A549 (cell line): ENCODE results near the gene COL17A1.

Experiments used
- EHMT2 ChIP-seq: fragments of 200-600 bp; sonication (generic); IDR thresholded peaks from 2 replicates; pipeline ENCODE4 v1.6.1; 2016; ENCODE audit warnings: antibody characterized with exemption, low read depth, mild to moderate bottlenecking, moderate library complexity
- MAZ ChIP-seq: fragments of 150-350 bp; IDR thresholded peaks from 2 replicates; pipeline ENCODE4 v1.6.1; 2014; ENCODE audit warnings: antibody characterized with exemption, low read depth, low read length, borderline replicate concordance
- MYC ChIP-seq: IDR thresholded peaks from 2 replicates; pipeline ENCODE4 v1.6.1; 2012; ENCODE audit warnings: mild to moderate bottlenecking, inconsistent platforms, low read length, improper control_type of control experiment, borderline replicate concordance
- POLR2A ChIP-seq: IDR thresholded peaks from 2 replicates; pipeline ENCODE4 v1.6.1; 2012; ENCODE audit warnings: mild to moderate bottlenecking, low read length
- RAD21 ChIP-seq, 2 experiments: fragments of >200 bp in 1 of 2; sonication (Bioruptor Twin) in 1 of 2; formaldehyde crosslinking in 1 of 2; IDR thresholded peaks in 1 of 2; conservative IDR thresholded peaks in 1 of 2; 2 replicates in 1 of 2; 3 replicates in 1 of 2; pipeline ENCODE4 v1.6.1; 2012 to 2018; ENCODE audit warnings: inconsistent platforms in 1 of 2
- RFX5 ChIP-seq: fragments of 450-650 bp; IDR thresholded peaks from 2 replicates; pipeline ENCODE4 v1.7.1; 2014; ENCODE audit warnings: antibody characterized with exemption, mild to moderate bottlenecking, moderate library complexity
- TF ChIP-seq, protein P1 (sequence below): fragments of >200 bp; sonication (Bioruptor Twin); formaldehyde crosslinking; IDR thresholded peaks from 3 replicates; pipeline ENCODE4 v1.5.1; 2016
- TF ChIP-seq, protein P2 (sequence below): fragments of >200 bp; sonication (Bioruptor Twin); formaldehyde crosslinking; IDR thresholded peaks from 3 replicates; pipeline ENCODE4 v1.6.1; 2016
- TF ChIP-seq, protein P3 (sequence below): fragments of 450-650 bp; IDR thresholded peaks from 2 replicates; pipeline ENCODE4 v1.6.1; 2014; ENCODE audit warnings: antibody characterized with exemption

DNA sequence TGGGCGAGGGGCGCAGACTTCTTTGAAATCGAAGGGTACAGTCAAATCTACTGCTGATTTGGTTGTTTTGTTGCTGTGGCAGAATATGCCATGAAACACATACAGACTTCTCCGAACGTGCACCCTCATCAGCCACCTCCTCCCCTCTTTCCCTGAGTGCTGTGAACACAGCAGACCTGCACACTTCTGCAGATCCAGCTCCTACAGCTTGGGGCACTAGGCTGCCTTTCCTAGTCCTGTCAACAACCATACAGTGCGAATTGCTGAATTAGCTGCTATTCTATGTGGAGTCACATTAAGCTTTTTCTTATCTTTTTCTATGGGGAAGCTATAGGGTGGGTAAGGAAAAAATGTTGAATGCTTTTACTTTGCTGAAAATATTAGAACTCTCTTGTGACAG is 57.5 kb downstream of the COL17A1 start:
- TF ChIP-seq POLR2A: no peak
- TF ChIP-seq, protein P1, sequence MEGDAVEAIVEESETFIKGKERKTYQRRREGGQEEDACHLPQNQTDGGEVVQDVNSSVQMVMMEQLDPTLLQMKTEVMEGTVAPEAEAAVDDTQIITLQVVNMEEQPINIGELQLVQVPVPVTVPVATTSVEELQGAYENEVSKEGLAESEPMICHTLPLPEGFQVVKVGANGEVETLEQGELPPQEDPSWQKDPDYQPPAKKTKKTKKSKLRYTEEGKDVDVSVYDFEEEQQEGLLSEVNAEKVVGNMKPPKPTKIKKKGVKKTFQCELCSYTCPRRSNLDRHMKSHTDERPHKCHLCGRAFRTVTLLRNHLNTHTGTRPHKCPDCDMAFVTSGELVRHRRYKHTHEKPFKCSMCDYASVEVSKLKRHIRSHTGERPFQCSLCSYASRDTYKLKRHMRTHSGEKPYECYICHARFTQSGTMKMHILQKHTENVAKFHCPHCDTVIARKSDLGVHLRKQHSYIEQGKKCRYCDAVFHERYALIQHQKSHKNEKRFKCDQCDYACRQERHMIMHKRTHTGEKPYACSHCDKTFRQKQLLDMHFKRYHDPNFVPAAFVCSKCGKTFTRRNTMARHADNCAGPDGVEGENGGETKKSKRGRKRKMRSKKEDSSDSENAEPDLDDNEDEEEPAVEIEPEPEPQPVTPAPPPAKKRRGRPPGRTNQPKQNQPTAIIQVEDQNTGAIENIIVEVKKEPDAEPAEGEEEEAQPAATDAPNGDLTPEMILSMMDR: peak; percentile 15; the same call in 1 of the 3 replicates
- TF ChIP-seq, protein P2, sequence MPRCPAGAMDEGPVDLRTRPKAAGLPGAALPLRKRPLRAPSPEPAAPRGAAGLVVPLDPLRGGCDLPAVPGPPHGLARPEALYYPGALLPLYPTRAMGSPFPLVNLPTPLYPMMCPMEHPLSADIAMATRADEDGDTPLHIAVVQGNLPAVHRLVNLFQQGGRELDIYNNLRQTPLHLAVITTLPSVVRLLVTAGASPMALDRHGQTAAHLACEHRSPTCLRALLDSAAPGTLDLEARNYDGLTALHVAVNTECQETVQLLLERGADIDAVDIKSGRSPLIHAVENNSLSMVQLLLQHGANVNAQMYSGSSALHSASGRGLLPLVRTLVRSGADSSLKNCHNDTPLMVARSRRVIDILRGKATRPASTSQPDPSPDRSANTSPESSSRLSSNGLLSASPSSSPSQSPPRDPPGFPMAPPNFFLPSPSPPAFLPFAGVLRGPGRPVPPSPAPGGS: no peak
- TF ChIP-seq, protein P3, sequence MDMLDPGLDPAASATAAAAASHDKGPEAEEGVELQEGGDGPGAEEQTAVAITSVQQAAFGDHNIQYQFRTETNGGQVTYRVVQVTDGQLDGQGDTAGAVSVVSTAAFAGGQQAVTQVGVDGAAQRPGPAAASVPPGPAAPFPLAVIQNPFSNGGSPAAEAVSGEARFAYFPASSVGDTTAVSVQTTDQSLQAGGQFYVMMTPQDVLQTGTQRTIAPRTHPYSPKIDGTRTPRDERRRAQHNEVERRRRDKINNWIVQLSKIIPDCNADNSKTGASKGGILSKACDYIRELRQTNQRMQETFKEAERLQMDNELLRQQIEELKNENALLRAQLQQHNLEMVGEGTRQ: no peak
- TF ChIP-seq MYC: no peak
- TF ChIP-seq EHMT2: no peak
- TF ChIP-seq RFX5: no peak
- TF ChIP-seq RAD21 (conservative IDR thresholded peaks at IDR 0.05 in 1 of 2, IDR thresholded peaks at IDR 0.05 in 1 of 2): peak; percentile 19 to 35; a peak in 2 of 5 replicates
- no peak for TF ChIP-seq MAZ
